HepG2 (cell line): ENCODE measurements around the gene LSM12. TPM values are rescaled to one million over a fixed set of nuclear protein-coding genes. Genes with fewer than 3 reads are reported as not detected.
A peak's percentile ranks its signal among the peaks of the same experiment; 100 is the strongest.

Experiments used
- ATAC-seq: fragments of 200-7000 bp; cut with Tn5 transposase; 3 replicates; pipeline ENCODE4 v1.9.1; 2020; ENCODE audit warnings: mild to moderate bottlenecking, moderate library complexity
- BruUV-seq: library from RNA; stranded (reverse); fragments of 400-500 nt; replicated peaks from 2 replicates; lab custom pipeline; 2021; lab: Mats Ljungman, UMichigan
- CTCF ChIA-PET: fragments of 300-600 bp; formaldehyde crosslinking; extraction: SDS; loops from one replicate; lab custom pipeline; 2021; ENCODE audit warnings: low total read pairs, inconsistent platforms, low intra/inter-chr PET ratio; lab: Yijun Ruan, JAX
- POLR2A ChIA-PET: fragments of 350-600 bp; sonication (Branson Sonifier 250); formaldehyde crosslinking; loops from one replicate; lab custom pipeline; 2020; ENCODE audit warnings: antibody characterized with exemption, inconsistent platforms; lab: Yijun Ruan, JAX
- DNase-seq: peaks from one replicate; pipeline ENCODE4 v3.0.0-alpha.2; 2015; ENCODE audit warnings: low spot score
- FAIRE-seq: peaks from 3 replicates; lab custom pipeline; 2011; peaks lifted over from hg19 to GRCh38; lab: Jason Lieb, UNC
- H2AFZ ChIP-seq: one replicate; pipeline ENCODE4 v1.6.1; 2011; ENCODE audit warnings: low read length, inconsistent platforms
- H3K27ac ChIP-seq: fragments of 300-600 bp; 3 replicates; pipeline ENCODE4 v1.8.0; 2011; ENCODE audit warnings: mixed run types, mild to moderate bottlenecking, mixed read lengths, low read length, inconsistent platforms; ENCODE audit not compliant: insufficient read depth; ENCODE audit errors: extremely low read length
- H3K27me3 ChIP-seq, 2 experiments: fragments of 200-600 bp in 1 of 2; 2 replicates in 1 of 2; 3 replicates in 1 of 2; pipeline versions ENCODE4 v1.6.0 to v1.8.0; 2011; ENCODE audit warnings: low read length in 2 of 2, mild to moderate bottlenecking in 2 of 2, moderate library complexity in 2 of 2, inconsistent platforms in 1 of 2; ENCODE audit not compliant: insufficient read depth in 2 of 2, control insufficient read depth in 1 of 2
- H3K36me3 ChIP-seq, 2 experiments: fragments of 200-600 bp in 1 of 2; replicated peaks in 1 of 2; 2 replicates in 1 of 2; 3 replicates in 1 of 2; pipeline versions ENCODE4 v1.5.1 to v1.8.0; 2011; ENCODE audit warnings: low read length in 2 of 2, inconsistent platforms in 1 of 2; ENCODE audit not compliant: insufficient read depth in 2 of 2, control insufficient read depth in 1 of 2
- H3K4me1 ChIP-seq: 2 replicates; pipeline ENCODE4 v1.5.1; 2012; ENCODE audit warnings: low read length, inconsistent platforms; ENCODE audit not compliant: insufficient read depth
- H3K4me2 ChIP-seq: 2 replicates; pipeline ENCODE4 v1.6.0; 2011; ENCODE audit warnings: low read depth, low read length, inconsistent platforms
- H3K4me3 ChIP-seq, 3 experiments: fragments of 200-600 bp in 1 of 3; sonication (generic), shearing (Covaris generic) in 1 of 3; replicated peaks in 1 of 3; 2 replicates each; pipeline ENCODE4 v1.5.1; 2011 to 2016; ENCODE audit warnings: low read length in 3 of 3, inconsistent platforms in 2 of 3, low read depth in 2 of 3, mild to moderate bottlenecking in 2 of 3, control low read depth in 1 of 3, mixed read lengths in 1 of 3; ENCODE audit not compliant: insufficient read depth in 1 of 3
- H3K79me2 ChIP-seq: one replicate; pipeline ENCODE4 v1.6.1; 2011; ENCODE audit warnings: low read length, inconsistent platforms; ENCODE audit not compliant: insufficient read depth
- H3K9ac ChIP-seq: 2 replicates; pipeline ENCODE4 v1.6.0; 2011; ENCODE audit warnings: mild to moderate bottlenecking, low read depth, low read length, inconsistent platforms; ENCODE audit not compliant: insufficient read depth
- H3K9me3 ChIP-seq: 2 replicates; pipeline ENCODE4 v1.5.1; 2012; ENCODE audit warnings: mild to moderate bottlenecking, low read length
- H4K20me1 ChIP-seq: 2 replicates; pipeline ENCODE4 v1.6.0; 2011; ENCODE audit warnings: inconsistent platforms, mild to moderate bottlenecking, low read length, moderate library complexity; ENCODE audit not compliant: insufficient read depth
- BORCS8-MEF2B ChIP-seq: sonication (generic); formaldehyde crosslinking; IDR thresholded peaks from 2 replicates; pipeline ENCODE4 v1.8.0; 2022; ENCODE audit warnings: mild to moderate bottlenecking, missing genetic modification reagents
- CENPT ChIP-seq: sonication (generic); formaldehyde crosslinking; IDR thresholded peaks from 2 replicates; pipeline ENCODE4 v1.8.0; 2022; ENCODE audit warnings: low read depth, mild to moderate bottlenecking, moderate library complexity, missing genetic modification reagents
- EP300 ChIP-seq, 3 experiments: sonication (generic) in 1 of 3; formaldehyde crosslinking in 1 of 3; IDR thresholded peaks; 2 replicates each; pipeline versions ENCODE4 v1.5.1 to v1.6.1; 2011 to 2020; ENCODE audit warnings: low read depth in 2 of 3, low read length in 2 of 3, borderline replicate concordance in 1 of 3, improper control_type of control experiment in 1 of 3, mild to moderate bottlenecking in 1 of 3, missing genetic modification reagents in 1 of 3, moderate library complexity in 1 of 3
- MEIS1 ChIP-seq: sonication (generic); formaldehyde crosslinking; IDR thresholded peaks from 2 replicates; pipeline ENCODE4 v1.9.0; 2021; ENCODE audit warnings: mild to moderate bottlenecking, missing genetic modification reagents, moderate library complexity, borderline replicate concordance
- RELA ChIP-seq: sonication (generic); formaldehyde crosslinking; IDR thresholded peaks from 2 replicates; pipeline ENCODE4 v1.4.0; 2020; ENCODE audit warnings: missing genetic modification reagents
- SPEN ChIP-seq: sonication (generic); formaldehyde crosslinking; IDR thresholded peaks from 2 replicates; pipeline ENCODE4 v1.5.1; 2020; ENCODE audit warnings: low read depth, mild to moderate bottlenecking, missing genetic modification reagents
- TRIM24 ChIP-seq: sonication (generic); formaldehyde crosslinking; IDR thresholded peaks from 2 replicates; pipeline ENCODE4 v1.8.0; 2022; ENCODE audit warnings: mild to moderate bottlenecking, missing genetic modification reagents
- ZNF136 ChIP-seq: sonication (generic); formaldehyde crosslinking; IDR thresholded peaks from 2 replicates; pipeline ENCODE4 v1.8.1; 2022; ENCODE audit warnings: low read depth, mild to moderate bottlenecking, moderate library complexity, missing genetic modification reagents
- ZNF253 ChIP-seq: sonication (generic); formaldehyde crosslinking; IDR thresholded peaks from 2 replicates; pipeline ENCODE4 v1.8.0; 2022; ENCODE audit warnings: mild to moderate bottlenecking, missing genetic modification reagents, borderline replicate concordance
- ZNF510 ChIP-seq: sonication (generic); formaldehyde crosslinking; IDR thresholded peaks from 2 replicates; pipeline ENCODE4 v1.4.0; 2020; ENCODE audit warnings: low read depth, mild to moderate bottlenecking, missing genetic modification reagents
- ZSCAN21 ChIP-seq: sonication (generic); formaldehyde crosslinking; IDR thresholded peaks from 2 replicates; pipeline ENCODE4 v1.8.0; 2022; ENCODE audit warnings: mild to moderate bottlenecking, missing genetic modification reagents, moderate library complexity, borderline replicate concordance
- WGBS: methylation state at CpG from one replicate; pipeline ENCODE4 v1.1.6; 2017; ENCODE audit warnings: low lambda C conversion rate; 5-methylcytosine and 5-hydroxymethylcytosine counted together
- in situ Hi-C: cut with HindIII; loops from 2 replicates; pipeline ENCODE4 v1.10.0; 2017; ENCODE audit warnings: low pct_unique_long_range_greater_than_20kb; ENCODE audit not compliant: extremely low pct_ligation_motif_present
- intact Hi-C: fragments of 100-400 bp; cut with micrococcal nuclease; formaldehyde crosslinking; loops from one replicate; pipeline ENCODE4 v1.10.0; 2022; ENCODE audit not compliant: unreplicated experiment
- polyA plus RNA-seq, 8 experiments: library from polyadenylated mRNA; depleted of rRNA in 3 of 8; stranded (reverse) in 7 of 8; unstranded in 1 of 8; fragments of >200 nt; fragmentation: Illumina TruSeq in 4 of 8; extraction: Trizol in 4 of 8; gene quantifications; 2 replicates each; pipeline versions ENCODE4 v1.2.1 to v1.2.3, GENCODE V29; 2011 to 2016; ENCODE audit warnings: low read depth in 4 of 8, missing spikeins in 1 of 8, mixed read lengths in 1 of 8; ENCODE audit not compliant: insufficient read depth in 1 of 8
- total RNA-seq, 5 experiments: library from RNA; depleted of rRNA; stranded (reverse); fragments of >200 nt; fragmentation: Illumina TruSeq; extraction: Trizol; gene quantifications; 2 replicates each; pipeline ENCODE4 v1.2.3, GENCODE V29; 2016; ENCODE audit warnings: low read depth in 1 of 5
- TF ChIP-seq, protein P1 (sequence below): sonication (generic); formaldehyde crosslinking; IDR thresholded peaks from 2 replicates; pipeline ENCODE4 v1.8.1; 2023; ENCODE audit warnings: mild to moderate bottlenecking, inconsistent platforms, moderate library complexity, missing genetic modification reagents, borderline replicate concordance
- TF ChIP-seq, protein P2 (sequence below): sonication (generic); formaldehyde crosslinking; IDR thresholded peaks from 2 replicates; pipeline ENCODE4 v1.5.0; 2020; ENCODE audit warnings: missing genetic modification reagents
- TF ChIP-seq, protein P3 (sequence below): sonication (generic); formaldehyde crosslinking; IDR thresholded peaks from 2 replicates; pipeline ENCODE4 v1.4.0; 2020; ENCODE audit warnings: mild to moderate bottlenecking, missing genetic modification reagents

The LSM12 gene
- total and polyA plus RNA-seq, 2 of the 13 experiments (the other 11 are each of a cell fraction or from before 2014, with no cell fraction given), result 52.8 to 55.7 TPM

DNA sequence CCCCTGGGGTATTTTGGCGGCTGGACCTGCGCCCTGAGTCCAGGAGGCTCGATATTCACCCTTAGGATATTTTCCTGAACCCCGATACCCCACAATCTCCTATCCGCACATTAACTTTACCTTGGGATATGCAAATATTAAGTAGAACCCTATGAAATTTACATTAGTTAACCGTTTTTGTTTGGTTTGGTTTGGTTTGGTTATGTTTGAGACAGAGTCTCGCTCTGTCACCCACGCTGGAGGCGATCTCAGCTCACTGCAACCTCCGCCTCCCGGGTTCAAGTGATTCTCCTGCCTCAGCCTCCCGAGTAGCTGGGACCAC, 71.4 kb downstream of the LSM12 start:
- FAIRE-seq, result no peak
- CTCF ChIA-PET, result interaction anchor here (1.2 to 4.6 kb wide), 2 partner anchors 52 to 85 kb away, joined by 4 to 128 read pairs; partner anchors contain the start of gene PPY
- intact Hi-C loops (loop anchor here (1.0 kb wide), 1 partner anchor 51 kb away; no protein-coding TSS in a partner anchor), in situ Hi-C loops (no loop called here)
- BruUV-seq, result no TSS peak
- no peak for DNase-seq
- H3K4me3 ChIP-seq, result peak overlapping the region in 1 of 3 experiments; percentile 60; a peak in 2 of 6 replicates
- H3K36me3 ChIP-seq, result no peaks in the 10 kb centered on the region
- peaks cover 3 to 40% of the 10 kb centered on the region in 2 experiments; a peak in 4 of 5 replicates for H3K27me3 ChIP-seq
- H3K79me2 ChIP-seq, result no peaks in the 10 kb centered on the region
- H3K4me2 ChIP-seq, result peak overlapping the region; percentile 63
- WGBS, result 1% methylated on average over 12 of the region's 12 CpGs
- H3K9ac ChIP-seq, result no peak overlapping the region
- H3K27ac ChIP-seq, result no peak overlapping the region
- no peak for ATAC-seq
- no peaks in the 10 kb centered on the region for H3K9me3 ChIP-seq
- POLR2A ChIA-PET, result interaction anchor here (1.5 kb wide), 1 partner anchor 51 kb away, joined by 3 read pairs; no protein-coding TSS in a partner anchor
- H4K20me1 ChIP-seq, result no peaks in the 10 kb centered on the region
- H3K4me1 ChIP-seq, result peaks cover 32% of the 10 kb centered on the region
- no peak overlapping the region for H2AFZ ChIP-seq
- TF ChIP-seq ZSCAN21 (CRISPR knock-in tag) (0 out of 2 replicates have a peak, but pooled peaks have one; percentile 9), MEIS1 (CRISPR knock-in tag) (0 out of 2 replicates have a peak, but pooled peaks have one; percentile 56), SPEN (CRISPR knock-in tag) (no peak), EP300 (IDR thresholded peaks at IDR 0.05; ENCODE audit: low read depth in 2 of 2, low read length in 2 of 2) (no peak), EP300 (CRISPR knock-in tag; IDR thresholded peaks at IDR 0.05; ENCODE audit: borderline replicate concordance) (0 out of 2 replicates have a peak, but pooled peaks have one; percentile 27), ZNF136 (CRISPR knock-in tag) (0 out of 2 replicates have a peak, but pooled peaks have one; percentile 10), ZNF510 (CRISPR knock-in tag) (0 out of 2 replicates have a peak, but pooled peaks have one; percentile 52), TRIM24 (no peak), ZNF253 (CRISPR knock-in tag) (0 out of 2 replicates have a peak, but pooled peaks have one; percentile 6), CENPT (0 out of 2 replicates have a peak, but pooled peaks have one; percentile 2), RELA (no peak), BORCS8-MEF2B (CRISPR knock-in tag) (0 out of 2 replicates have a peak, but pooled peaks have one; percentile 2)
- TF ChIP-seq, protein P1, sequence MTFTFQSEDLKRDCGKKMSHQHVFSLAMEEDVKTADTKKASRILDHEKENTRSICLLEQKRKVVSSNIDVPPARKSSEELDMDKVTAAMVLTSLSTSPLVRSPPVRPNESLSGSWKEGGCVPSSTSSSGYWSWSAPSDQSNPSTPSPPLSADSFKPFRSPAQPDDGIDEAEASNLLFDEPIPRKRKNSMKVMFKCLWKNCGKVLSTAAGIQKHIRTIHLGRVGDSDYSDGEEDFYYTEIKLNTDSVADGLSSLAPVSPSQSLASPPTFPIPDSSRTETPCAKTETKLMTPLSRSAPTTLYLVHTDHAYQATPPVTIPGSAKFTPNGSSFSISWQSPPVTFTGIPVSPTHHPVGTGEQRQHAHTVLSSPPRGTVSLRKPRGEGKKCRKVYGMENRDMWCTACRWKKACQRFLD (CRISPR knock-in tag), result no peak
- TF ChIP-seq, protein P2, sequence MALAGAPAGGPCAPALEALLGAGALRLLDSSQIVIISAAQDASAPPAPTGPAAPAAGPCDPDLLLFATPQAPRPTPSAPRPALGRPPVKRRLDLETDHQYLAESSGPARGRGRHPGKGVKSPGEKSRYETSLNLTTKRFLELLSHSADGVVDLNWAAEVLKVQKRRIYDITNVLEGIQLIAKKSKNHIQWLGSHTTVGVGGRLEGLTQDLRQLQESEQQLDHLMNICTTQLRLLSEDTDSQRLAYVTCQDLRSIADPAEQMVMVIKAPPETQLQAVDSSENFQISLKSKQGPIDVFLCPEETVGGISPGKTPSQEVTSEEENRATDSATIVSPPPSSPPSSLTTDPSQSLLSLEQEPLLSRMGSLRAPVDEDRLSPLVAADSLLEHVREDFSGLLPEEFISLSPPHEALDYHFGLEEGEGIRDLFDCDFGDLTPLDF (CRISPR knock-in tag), result no peak
- TF ChIP-seq, protein P3, sequence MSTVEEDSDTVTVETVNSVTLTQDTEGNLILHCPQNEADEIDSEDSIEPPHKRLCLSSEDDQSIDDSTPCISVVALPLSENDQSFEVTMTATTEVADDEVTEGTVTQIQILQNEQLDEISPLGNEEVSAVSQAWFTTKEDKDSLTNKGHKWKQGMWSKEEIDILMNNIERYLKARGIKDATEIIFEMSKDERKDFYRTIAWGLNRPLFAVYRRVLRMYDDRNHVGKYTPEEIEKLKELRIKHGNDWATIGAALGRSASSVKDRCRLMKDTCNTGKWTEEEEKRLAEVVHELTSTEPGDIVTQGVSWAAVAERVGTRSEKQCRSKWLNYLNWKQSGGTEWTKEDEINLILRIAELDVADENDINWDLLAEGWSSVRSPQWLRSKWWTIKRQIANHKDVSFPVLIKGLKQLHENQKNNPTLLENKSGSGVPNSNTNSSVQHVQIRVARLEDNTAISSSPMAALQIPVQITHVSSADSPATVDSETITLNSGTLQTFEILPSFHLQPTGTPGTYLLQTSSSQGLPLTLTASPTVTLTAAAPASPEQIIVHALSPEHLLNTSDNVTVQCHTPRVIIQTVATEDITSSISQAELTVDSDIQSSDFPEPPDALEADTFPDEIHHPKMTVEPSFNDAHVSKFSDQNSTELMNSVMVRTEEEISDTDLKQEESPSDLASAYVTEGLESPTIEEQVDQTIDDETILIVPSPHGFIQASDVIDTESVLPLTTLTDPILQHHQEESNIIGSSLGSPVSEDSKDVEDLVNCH (CRISPR knock-in tag), result 0 out of 2 replicates have a peak, but pooled peaks have one; percentile 39
